ENCODE data around the gene PCDH18.
"Not testable (repeated sequence)": the region's sequence is repeated elsewhere in the genome, so short reads cannot be mapped to it uniquely, and the experiment has no call there.

The PCDH18 gene

DNA sequence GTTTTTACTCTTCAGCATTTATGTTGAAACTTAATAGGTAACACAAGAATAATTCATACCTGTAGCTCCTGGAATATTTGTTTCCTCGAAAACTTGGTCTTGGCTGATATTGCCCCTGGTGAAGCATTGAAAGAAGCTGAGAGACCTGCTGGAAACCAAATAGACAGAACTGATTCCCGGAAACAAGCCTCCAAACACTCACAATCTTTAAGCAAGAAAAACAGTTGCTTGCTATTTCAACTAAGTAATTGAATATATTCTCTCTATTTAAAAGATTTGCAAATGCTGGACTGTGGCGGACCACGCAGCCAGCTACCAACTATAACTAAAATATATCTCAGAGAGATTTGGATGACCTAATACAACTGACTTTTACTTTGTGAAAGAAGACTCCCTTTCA is 3.6 kb downstream of the PCDH18 start:
- DNase-seq, result no peak

DNA sequence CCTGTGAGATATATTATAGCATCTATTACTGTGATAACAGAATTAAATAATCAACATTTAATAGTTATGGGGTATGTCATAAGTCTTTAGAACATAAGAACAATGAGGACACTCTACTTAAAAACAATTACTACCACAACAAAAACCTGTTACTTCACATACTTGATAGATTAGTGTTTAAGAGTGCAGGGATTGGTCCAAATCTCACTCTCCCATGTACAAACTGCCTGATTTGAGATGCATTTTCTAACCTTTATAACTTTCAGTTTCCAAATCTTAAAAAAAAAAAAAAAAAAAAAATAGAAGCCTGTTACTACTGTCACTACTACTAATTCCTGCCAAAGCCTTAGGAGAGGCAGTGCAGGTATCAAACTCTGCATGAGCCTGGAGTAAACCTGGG is 5.6 kb downstream of the PCDH18 start:
- no peak for DNase-seq

- no peak for DNase-seq
Observed at GRCh38 chr4:137524725-137525369, 7.4 kb downstream of the PCDH18 start.

- no peak for DNase-seq
Observed at GRCh38 chr4:137523329-137523728, 9.0 kb downstream of the PCDH18 start.

- DNase-seq, result no peak
Observed at GRCh38 chr4:137521053-137521452, 11.2 kb downstream of the PCDH18 start.

DNA sequence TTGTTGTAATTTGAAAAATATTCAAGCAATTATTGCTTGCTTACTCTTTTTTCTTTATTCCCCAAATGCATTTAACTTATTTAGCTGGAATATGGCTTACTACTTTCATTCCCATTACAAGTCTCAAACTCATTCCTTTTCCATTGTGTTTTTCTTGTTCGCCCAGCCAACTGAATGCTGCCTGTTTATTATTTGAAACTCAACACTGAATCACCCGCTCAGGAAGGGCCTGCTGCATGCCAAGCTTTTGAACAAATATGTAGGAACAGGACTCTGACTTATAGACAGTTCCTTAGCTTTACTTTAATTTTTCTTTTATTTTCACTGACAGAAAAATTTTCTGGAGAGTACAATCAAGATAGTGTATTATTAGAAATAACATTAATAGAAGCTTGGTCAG is 12.9 kb downstream of the PCDH18 start:
- no peak for DNase-seq

DNA sequence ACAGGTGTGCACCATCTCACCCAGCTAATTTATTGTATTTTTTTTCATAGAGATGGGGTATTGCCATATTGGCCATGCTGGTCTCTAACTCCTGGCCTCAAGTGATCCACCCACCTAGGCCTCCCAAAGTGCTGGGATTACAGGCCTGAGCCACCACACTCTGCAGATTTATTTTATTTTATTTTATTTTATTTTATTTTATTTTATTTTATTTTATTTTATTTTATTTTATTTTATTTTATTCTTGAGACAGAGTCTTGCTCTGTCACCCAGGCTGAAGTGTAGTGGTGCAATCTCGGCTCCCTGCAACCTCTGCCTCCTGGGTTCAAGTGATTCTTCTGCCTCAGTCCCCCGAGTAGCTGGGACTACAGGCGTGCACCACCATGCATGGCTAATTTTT is 15.0 kb downstream of the PCDH18 start:
- not testable (repeated sequence) for DNase-seq

- no peak for DNase-seq
Observed at GRCh38 chr4:137514406-137515111, 17.7 kb downstream of the PCDH18 start.

GRCh38 chr4:137510557-137511265 is 21.6 kb downstream of the PCDH18 start:
- DNase-seq, result no peak

DNA sequence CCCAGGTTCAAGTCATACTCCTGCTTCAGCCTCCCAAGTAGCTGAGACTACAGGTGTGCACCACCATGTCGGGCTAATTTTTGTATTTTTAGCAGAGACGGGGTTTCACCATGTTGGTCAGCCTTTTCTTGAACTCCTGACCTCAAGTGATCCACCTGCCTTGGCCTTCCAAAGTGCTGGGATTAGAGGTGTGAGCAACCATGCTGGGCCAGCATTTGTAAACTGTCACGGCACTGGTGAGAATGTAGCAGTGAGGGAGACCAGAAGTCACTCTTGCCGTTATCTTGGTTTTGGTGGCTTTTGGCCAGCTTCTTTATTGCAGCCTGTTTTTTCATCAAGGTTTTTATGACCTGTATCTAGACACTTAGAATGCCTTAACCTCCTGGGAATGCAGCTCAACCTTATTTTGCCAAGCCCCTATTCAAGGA is 22.4 kb downstream of the PCDH18 start:
- no peak for DNase-seq

DNA sequence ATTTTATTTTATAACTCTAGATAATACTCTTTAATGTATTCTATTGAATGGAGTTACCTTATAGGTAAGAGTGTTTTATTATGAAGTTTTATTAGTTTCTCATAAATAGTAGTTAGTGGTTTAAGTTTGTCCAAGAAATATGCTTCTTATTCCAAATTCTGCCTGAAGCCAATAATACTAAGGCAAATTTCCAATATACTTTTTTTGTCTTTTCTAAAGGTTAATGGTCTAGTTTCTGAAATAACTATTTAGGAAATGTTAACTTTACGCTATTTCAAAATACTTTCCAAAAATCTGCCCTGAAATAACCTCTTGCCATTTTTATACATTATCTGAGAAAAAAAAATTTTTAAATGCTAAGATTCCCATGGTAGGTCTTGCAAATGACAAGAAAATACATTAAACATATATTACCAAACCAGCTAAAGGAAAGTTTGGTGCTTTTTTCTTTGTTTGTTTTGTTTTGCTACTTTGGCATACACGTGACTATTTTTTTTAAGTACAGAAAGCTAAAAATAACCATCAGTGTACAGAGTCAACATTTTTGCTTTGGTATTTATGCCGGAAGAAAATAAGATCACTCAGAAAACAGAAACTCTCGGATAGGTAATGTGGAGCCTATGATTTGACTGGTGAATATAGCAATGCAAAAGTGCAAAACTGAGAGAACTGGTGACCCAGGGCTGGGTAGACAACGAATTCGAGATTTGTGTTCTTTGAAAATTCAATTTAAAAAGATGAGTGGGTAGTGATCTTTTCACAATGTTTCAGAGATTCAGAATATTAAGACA is 29.8 kb downstream of the PCDH18 start:
- DNase-seq, result no peak

GRCh38 chr4:137496267-137496666 is 36.0 kb downstream of the PCDH18 start:
- not testable (repeated sequence) for DNase-seq

DNA sequence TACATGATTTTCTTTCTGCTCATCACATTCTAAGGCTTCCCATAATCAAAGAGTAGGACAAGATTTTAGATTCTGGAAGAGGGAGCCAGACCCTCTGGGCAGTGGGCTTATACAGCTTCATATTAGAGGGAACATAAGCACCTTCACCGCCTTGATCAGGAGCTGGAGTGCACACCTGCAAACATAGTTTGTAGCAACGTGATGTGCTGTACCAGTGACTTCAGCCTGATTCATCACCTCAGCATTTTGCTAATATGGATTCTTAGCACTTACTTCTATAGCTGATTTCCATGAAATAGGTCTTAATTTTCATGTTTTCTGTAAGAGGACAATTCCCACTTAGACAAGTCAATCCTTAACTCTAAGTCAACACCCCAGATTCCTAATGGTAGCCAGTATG is 36.7 kb downstream of the PCDH18 start:
- DNase-seq, result no peak

- not testable (repeated sequence) for DNase-seq
Observed at GRCh38 chr4:137483313-137483959, 48.9 kb downstream of the PCDH18 start.

GRCh38 chr4:137479657-137480056 is 52.6 kb downstream of the PCDH18 start:
- DNase-seq, result not testable (repeated sequence)

- no peak for DNase-seq
Observed at GRCh38 chr4:137476345-137476744, 55.9 kb downstream of the PCDH18 start.

DNA sequence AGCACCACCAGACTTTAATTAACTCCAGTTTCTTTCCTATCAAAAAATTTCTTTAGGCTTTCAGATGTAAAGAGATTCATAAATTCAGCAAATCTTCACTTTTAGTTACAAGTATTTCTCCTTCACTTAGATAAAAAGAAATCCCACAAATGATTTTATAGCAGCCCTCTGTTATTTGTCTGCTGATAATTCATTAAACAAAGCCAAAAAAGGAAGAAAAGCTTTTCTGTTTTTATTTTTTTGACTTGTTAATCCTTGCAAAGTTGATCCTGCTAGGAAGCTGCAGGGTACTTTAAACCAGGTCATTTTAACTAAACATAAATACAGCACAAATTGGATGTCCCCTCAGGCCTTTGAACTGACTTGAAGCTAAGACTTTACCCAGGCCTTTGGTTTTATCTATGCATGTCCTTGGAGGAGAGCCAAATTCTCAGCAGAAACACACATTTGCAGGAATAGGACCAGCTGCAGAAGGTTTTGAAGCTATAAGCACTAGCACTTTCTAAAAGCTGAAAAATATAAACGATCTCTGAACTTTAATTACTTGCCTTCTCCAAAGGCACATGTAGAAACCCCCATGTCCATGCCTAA is 57.5 kb downstream of the PCDH18 start:
- no peak for DNase-seq

DNA sequence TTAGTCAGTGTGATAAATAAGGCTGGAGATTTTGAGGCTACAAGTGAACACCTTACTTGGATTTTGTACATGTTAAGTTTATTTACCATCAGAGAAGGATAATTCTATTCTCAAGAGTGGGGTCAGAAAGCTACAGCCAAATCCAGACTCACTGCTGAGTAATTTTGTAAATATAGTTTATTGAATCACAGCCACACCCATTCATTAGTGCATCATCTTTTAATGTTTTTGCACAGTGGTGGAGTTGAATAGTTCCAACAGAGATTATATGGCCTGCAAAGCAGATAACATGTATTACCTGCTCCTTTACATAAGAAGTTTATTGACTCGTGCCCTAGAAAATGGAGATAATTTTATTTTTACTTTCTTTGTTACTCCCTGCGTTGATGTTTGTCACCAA is 60.4 kb downstream of the PCDH18 start:
- no peak for DNase-seq

DNA sequence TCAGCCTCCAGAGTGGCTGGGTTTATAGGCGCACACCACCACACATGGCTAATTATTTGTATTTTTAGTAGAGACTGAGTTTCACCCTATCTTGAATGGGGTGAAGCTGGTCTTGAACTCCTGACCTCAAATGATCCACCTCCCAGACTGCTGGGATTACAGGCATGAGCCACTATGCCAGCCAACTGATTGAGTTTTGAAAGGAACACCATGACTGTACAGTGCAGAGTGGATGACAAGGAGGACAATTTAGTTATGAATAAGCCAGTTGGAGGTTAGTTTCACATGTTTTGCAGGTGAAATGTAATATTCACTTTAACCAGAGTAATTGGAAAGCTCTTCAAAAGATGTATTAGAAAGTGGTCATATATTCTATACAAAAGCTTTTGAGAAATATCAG is 60.8 kb downstream of the PCDH18 start:
- no peak for DNase-seq

- no peak for DNase-seq
Observed at GRCh38 chr4:137470806-137471205, 61.5 kb downstream of the PCDH18 start.

Measured in activated gamma-delta T cell (primary cell).